Gastrocnemius medialis (tissue), 4 donors: Measurements from ENCODE around the gene TMOD3.

ENCODE experiments used
- POLR2A ChIP-seq, 2 donors: fragments of 450-650 bp; IDR thresholded peaks; one replicate each; pipeline ENCODE4 v1.6.1; 2017; ENCODE audit warnings: antibody characterized with exemption in 2 of 2, mild to moderate bottlenecking in 2 of 2, moderate library complexity in 2 of 2
- TF ChIP-seq, protein P1 (sequence below), 5 experiments: fragments of 450-650 bp in 3 of 5; fragments of 200-600 bp in 2 of 5; sonication (generic) in 2 of 5; IDR thresholded peaks in 4 of 5; conservative IDR thresholded peaks in 1 of 5; 1 replicate in 4 of 5; 2 replicates in 1 of 5; pipeline ENCODE4 v1.5.1; 2016 to 2019; ENCODE audit warnings: antibody characterized with exemption in 5 of 5, mild to moderate bottlenecking in 3 of 5, moderate library complexity in 3 of 5

DNA sequence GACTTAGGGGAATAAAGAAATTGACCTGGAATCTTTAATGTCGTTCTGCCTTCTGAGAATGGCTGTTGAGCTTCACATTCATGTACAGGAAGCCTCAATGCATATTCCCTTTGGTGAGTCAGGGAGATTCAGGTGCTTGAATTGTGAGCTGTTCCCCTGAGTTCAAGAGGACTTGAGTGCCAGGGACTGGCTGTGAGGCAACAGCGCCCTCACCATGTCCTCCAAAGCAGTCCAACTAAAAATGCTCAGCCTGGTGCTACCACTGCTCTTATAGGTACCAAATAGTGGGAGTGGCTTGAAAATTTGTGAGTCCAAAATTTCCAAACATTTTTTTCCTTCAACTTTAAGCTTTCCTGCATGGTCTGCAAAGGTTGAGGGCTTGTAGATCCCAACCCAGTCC lies 88.0 kb downstream of the TMOD3 start:
- TF ChIP-seq POLR2A (IDR thresholded peaks at IDR 0.05) = no peak
- TF ChIP-seq, protein P1, sequence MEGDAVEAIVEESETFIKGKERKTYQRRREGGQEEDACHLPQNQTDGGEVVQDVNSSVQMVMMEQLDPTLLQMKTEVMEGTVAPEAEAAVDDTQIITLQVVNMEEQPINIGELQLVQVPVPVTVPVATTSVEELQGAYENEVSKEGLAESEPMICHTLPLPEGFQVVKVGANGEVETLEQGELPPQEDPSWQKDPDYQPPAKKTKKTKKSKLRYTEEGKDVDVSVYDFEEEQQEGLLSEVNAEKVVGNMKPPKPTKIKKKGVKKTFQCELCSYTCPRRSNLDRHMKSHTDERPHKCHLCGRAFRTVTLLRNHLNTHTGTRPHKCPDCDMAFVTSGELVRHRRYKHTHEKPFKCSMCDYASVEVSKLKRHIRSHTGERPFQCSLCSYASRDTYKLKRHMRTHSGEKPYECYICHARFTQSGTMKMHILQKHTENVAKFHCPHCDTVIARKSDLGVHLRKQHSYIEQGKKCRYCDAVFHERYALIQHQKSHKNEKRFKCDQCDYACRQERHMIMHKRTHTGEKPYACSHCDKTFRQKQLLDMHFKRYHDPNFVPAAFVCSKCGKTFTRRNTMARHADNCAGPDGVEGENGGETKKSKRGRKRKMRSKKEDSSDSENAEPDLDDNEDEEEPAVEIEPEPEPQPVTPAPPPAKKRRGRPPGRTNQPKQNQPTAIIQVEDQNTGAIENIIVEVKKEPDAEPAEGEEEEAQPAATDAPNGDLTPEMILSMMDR (IDR thresholded peaks at IDR 0.05 in 4 of 5, conservative IDR thresholded peaks at IDR 0.05 in 1 of 5) = no peak
